DOHH2 (cell line): ENCODE measurements around the gene FARS2.

Source experiments
- H3F3A ChIP-seq: fragments of 200-600 bp; sonication (generic), shearing (Covaris generic); 2 replicates; pipeline ENCODE4 v1.6.0; 2016; ENCODE audit warnings: antibody characterized with exemption, mild to moderate bottlenecking; ENCODE audit not compliant: control insufficient read depth, insufficient read depth
- H3K27ac ChIP-seq: fragments of 200-600 bp; sonication (generic); 2 replicates; pipeline ENCODE4 v1.5.1; 2014; ENCODE audit warnings: low read depth, mild to moderate bottlenecking, low read length, moderate library complexity
- H3K27me3 ChIP-seq: fragments of 200-600 bp; sonication (generic); 2 replicates; pipeline ENCODE4 v1.6.1; 2014; ENCODE audit warnings: mild to moderate bottlenecking, low read length, mixed read lengths; ENCODE audit not compliant: control insufficient read depth
- H3K36me3 ChIP-seq: fragments of 200-600 bp; sonication (generic); 2 replicates; pipeline ENCODE4 v1.6.1; 2014; ENCODE audit warnings: mild to moderate bottlenecking, low read length, moderate library complexity, mixed read lengths; ENCODE audit not compliant: control insufficient read depth
- H3K4me1 ChIP-seq: fragments of 200-600 bp; sonication (generic); 2 replicates; pipeline ENCODE4 v1.6.1; 2014; ENCODE audit warnings: mild to moderate bottlenecking, low read length, mixed read lengths; ENCODE audit not compliant: control insufficient read depth
- H3K4me2 ChIP-seq: fragments of 200-600 bp; sonication (generic); 2 replicates; pipeline ENCODE4 v1.6.0; 2014; ENCODE audit warnings: mild to moderate bottlenecking, low read length, moderate library complexity
- H3K4me3 ChIP-seq: fragments of 200-600 bp; sonication (generic); 2 replicates; pipeline ENCODE4 v1.5.1; 2014; ENCODE audit warnings: mild to moderate bottlenecking, low read length, mixed read lengths
- H3K79me2 ChIP-seq: fragments of 200-600 bp; sonication (generic); 2 replicates; pipeline ENCODE4 v1.6.1; 2014; ENCODE audit warnings: mild to moderate bottlenecking, low read length, mixed read lengths; ENCODE audit not compliant: control insufficient read depth
- H3K9me2 ChIP-seq: fragments of 200-600 bp; sonication (generic); replicated peaks from 2 replicates; pipeline ENCODE4 v1.6.1; 2014; ENCODE audit warnings: mild to moderate bottlenecking, low read length, mixed read lengths; ENCODE audit not compliant: control insufficient read depth
- H3K9me3 ChIP-seq: fragments of 200-600 bp; sonication (generic); 2 replicates; pipeline ENCODE4 v1.6.1; 2014; ENCODE audit warnings: antibody characterized with exemption, low read length, mixed read lengths; ENCODE audit not compliant: control insufficient read depth, insufficient read depth
- H4K20me1 ChIP-seq: fragments of 200-600 bp; sonication (generic); 2 replicates; pipeline ENCODE4 v1.6.0; 2014; ENCODE audit warnings: low read depth, mild to moderate bottlenecking, antibody characterized with exemption, low read length, moderate library complexity; ENCODE audit not compliant: control insufficient read depth, insufficient read depth
- EZH2phosphoT487 ChIP-seq: fragments of 200-600 bp; sonication (generic); IDR thresholded peaks from 2 replicates; pipeline ENCODE4 v1.6.1; 2017; ENCODE audit warnings: borderline replicate concordance, mild to moderate bottlenecking, antibody characterized with exemption, low read length, moderate library complexity, mixed read lengths
- TF ChIP-seq, protein P1 (sequence below): fragments of 200-600 bp; sonication (generic); IDR thresholded peaks from one replicate; pipeline ENCODE4 v1.5.1; 2014; ENCODE audit warnings: antibody characterized with exemption, mild to moderate bottlenecking, low read depth, low read length; ENCODE audit not compliant: poor library complexity, severe bottlenecking

Gene FARS2

DNA sequence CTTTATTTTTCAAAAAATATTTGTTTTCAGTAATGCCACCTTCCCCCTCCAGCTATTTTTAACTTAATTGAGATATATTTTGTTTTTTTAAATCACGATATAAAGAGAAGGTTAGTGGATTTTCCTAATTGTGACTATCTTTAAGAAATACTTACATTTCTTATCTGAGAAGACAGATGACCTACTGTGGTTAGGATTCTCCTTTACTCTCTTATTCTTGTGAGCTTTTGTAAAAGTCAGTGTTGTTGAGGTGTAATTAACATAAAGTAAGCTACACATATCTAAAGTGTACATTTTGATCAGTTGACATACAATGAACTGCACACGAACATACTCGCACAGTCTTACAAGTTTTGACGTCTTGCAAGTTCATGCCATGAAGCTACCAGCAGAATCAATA, 144.7 kb downstream of the FARS2 start:
- Histone ChIP-seq H3K9me3 (no peaks in the 10 kb centered on the region), H3K27me3 (no peaks in the 10 kb centered on the region), H3F3A (no peaks in the 10 kb centered on the region), H3K4me2 (no peak overlapping the region), H3K79me2 (no peaks in the 10 kb centered on the region), H3K4me1 (no peaks in the 10 kb centered on the region), H3K36me3 (no peaks in the 10 kb centered on the region), H3K27ac (no peak overlapping the region), H3K4me3 (no peak overlapping the region), H4K20me1 (no peaks in the 10 kb centered on the region), H3K9me2 (no peaks in the 10 kb centered on the region)
- TF ChIP-seq, protein P1, sequence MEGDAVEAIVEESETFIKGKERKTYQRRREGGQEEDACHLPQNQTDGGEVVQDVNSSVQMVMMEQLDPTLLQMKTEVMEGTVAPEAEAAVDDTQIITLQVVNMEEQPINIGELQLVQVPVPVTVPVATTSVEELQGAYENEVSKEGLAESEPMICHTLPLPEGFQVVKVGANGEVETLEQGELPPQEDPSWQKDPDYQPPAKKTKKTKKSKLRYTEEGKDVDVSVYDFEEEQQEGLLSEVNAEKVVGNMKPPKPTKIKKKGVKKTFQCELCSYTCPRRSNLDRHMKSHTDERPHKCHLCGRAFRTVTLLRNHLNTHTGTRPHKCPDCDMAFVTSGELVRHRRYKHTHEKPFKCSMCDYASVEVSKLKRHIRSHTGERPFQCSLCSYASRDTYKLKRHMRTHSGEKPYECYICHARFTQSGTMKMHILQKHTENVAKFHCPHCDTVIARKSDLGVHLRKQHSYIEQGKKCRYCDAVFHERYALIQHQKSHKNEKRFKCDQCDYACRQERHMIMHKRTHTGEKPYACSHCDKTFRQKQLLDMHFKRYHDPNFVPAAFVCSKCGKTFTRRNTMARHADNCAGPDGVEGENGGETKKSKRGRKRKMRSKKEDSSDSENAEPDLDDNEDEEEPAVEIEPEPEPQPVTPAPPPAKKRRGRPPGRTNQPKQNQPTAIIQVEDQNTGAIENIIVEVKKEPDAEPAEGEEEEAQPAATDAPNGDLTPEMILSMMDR = no peak
- TF ChIP-seq EZH2phosphoT487 = no peak

DNA sequence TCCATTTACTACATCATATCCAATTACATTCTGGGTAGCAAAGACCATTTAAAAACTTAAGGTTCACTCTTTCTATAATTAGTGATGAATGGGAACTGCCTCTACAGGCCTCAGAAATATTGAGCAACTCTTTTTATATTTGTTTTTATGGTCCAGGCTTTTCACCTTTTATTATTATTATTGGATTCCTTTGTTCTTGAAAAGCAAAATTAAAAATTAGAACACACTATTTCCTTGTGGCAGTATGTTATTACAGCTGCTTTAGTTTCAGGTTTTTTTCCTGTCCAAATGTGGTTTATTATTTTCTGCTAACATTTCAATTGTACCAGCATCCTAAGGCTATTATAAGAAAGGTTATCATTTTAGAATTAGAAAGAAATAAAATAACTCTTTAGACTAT, 150.1 kb downstream of the FARS2 start:
- no peak for TF ChIP-seq EZH2phosphoT487
- TF ChIP-seq, protein P1 = no peak
- no peaks in the 10 kb centered on the region for H3K36me3 ChIP-seq
- H3K4me2 ChIP-seq = no peak overlapping the region
- H3F3A ChIP-seq = no peaks in the 10 kb centered on the region
- no peaks in the 10 kb centered on the region for H4K20me1 ChIP-seq
- no peaks in the 10 kb centered on the region for H3K9me3 ChIP-seq
- H3K9me2 ChIP-seq = no peaks in the 10 kb centered on the region
- no peak overlapping the region for H3K4me3 ChIP-seq
- H3K4me1 ChIP-seq = no peaks in the 10 kb centered on the region
- no peaks in the 10 kb centered on the region for H3K79me2 ChIP-seq
- H3K27ac ChIP-seq = no peak overlapping the region
- no peaks in the 10 kb centered on the region for H3K27me3 ChIP-seq

DNA sequence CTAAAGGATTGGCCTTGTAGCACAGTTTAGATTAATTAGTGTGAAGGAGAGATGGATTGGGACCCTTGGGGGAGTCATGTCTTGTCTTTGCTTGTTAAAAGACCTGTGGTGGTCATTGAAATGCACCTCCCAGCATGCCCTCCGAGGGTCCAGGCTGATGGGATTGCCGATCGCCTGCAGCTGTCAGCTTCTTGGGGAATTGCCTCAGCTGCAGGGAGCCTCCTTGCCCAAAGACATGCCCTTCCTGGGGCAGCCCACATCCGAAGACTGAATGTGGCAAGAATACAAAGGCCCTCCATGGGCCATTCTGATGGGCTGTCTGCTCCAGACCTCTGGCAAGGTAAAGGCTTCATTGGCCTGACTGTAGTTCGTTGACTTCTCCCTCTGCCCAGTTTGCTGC, 150.7 kb downstream of the FARS2 start:
- H3K27me3 ChIP-seq = no peaks in the 10 kb centered on the region
- H3K4me1 ChIP-seq = no peaks in the 10 kb centered on the region
- no peak overlapping the region for H3K27ac ChIP-seq
- H3K36me3 ChIP-seq = no peaks in the 10 kb centered on the region
- TF ChIP-seq EZH2phosphoT487 = no peak
- TF ChIP-seq, protein P1 = no peak
- H3K79me2 ChIP-seq = no peaks in the 10 kb centered on the region
- no peak overlapping the region for H3K4me2 ChIP-seq
- H3K9me2 ChIP-seq = no peaks in the 10 kb centered on the region
- no peak overlapping the region for H3K4me3 ChIP-seq
- H3F3A ChIP-seq = no peaks in the 10 kb centered on the region
- no peaks in the 10 kb centered on the region for H3K9me3 ChIP-seq
- H4K20me1 ChIP-seq = no peaks in the 10 kb centered on the region

DNA sequence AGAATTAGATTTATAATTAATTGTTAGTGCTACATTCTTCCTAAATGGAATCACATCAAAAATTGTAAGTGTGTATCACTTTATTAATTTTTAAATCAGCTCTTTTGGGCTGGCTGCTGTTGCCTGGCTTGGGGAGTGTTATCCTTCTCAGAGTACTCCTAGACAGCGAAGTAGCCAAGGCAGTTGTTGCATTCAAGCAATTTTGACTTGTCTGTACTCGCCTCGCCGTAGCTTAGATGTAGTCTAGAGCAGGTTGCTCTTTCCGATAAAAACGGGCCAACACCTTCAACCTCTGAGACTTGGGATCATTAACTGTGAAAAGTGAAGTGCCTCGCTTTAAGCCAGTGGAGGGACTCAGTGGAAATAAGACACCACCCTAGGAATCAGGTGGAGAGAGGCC, 151.3 kb downstream of the FARS2 start:
- no peaks in the 10 kb centered on the region for H3F3A ChIP-seq
- no peaks in the 10 kb centered on the region for H3K9me2 ChIP-seq
- H3K4me1 ChIP-seq = no peaks in the 10 kb centered on the region
- H3K79me2 ChIP-seq = no peaks in the 10 kb centered on the region
- no peak overlapping the region for H3K27ac ChIP-seq
- no peaks in the 10 kb centered on the region for H3K27me3 ChIP-seq
- no peak overlapping the region for H3K4me3 ChIP-seq
- TF ChIP-seq, protein P1 = no peak
- no peak for TF ChIP-seq EZH2phosphoT487
- H3K36me3 ChIP-seq = no peaks in the 10 kb centered on the region
- H4K20me1 ChIP-seq = no peaks in the 10 kb centered on the region
- H3K4me2 ChIP-seq = no peak overlapping the region
- no peaks in the 10 kb centered on the region for H3K9me3 ChIP-seq
